ENCODE results near the gene ZNRD2.

ZNRD2 gene

DNA sequence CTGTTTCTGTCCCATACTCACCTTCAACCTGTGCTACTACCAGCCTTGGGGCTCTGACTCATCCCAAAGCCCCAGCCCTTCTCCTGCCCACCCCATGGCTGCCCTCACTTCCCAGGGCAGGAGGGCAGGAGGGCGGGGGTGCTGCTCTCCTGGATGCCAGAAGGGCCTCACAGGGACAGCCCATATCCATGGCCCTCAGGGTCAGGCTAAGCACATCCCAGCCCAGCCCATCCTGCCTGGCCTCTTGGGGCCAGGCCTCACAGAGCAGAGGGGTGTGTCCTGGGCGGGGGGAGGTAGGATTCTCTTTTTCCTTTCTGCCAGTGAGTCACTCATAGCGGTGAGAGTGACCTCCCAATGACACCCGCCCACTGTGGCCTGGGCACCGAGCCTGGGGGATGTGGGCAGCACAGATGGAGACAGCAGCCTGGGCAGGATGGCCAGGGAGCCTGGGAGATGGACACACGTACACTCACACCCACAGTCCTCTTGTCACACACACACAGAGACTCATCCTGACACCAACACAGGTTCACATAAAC, 14.5 kb upstream of the ZNRD2 start:
- DNase-seq (ENCODE audit: low spot score), result no peak

DNA sequence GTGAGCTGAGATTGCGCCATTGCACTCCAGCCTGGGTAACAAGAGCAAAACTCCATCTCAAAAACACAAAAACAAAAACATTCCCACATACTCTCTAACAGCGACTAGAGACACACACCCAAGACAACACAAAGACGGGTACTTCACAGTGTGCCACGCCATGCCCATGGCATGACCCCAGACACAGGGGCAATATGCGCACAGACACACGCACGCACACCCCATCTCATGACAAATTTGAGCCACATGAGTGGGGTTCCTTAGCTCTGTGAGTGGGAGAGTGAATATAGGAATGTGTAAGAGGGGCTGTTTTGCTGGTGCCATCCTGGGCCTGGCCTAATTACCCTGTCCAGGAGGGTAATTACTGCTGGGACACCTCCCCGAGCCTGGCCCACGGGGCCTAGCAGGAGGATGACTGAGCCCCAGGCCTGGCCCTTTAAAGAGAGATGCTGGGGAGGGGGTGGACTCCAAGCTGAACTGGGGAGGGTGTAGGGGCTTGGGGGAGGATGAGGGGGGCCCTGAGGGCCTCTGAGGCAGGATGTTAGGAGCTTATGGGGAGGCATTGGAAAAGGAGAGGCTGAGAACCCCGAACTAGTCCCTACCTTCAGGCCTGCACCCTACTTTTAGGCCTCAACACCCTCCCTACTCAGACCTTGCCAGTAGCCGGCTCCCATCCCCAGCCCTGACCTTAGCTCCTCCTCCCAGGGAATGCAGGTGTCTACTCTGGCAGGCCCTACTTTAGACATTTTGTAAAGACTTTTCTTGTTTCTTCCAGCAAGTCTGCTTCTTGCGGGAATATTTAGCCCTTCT, 13.6 kb upstream of the ZNRD2 start:
- no peak for DNase-seq (ENCODE audit: low spot score)

DNA sequence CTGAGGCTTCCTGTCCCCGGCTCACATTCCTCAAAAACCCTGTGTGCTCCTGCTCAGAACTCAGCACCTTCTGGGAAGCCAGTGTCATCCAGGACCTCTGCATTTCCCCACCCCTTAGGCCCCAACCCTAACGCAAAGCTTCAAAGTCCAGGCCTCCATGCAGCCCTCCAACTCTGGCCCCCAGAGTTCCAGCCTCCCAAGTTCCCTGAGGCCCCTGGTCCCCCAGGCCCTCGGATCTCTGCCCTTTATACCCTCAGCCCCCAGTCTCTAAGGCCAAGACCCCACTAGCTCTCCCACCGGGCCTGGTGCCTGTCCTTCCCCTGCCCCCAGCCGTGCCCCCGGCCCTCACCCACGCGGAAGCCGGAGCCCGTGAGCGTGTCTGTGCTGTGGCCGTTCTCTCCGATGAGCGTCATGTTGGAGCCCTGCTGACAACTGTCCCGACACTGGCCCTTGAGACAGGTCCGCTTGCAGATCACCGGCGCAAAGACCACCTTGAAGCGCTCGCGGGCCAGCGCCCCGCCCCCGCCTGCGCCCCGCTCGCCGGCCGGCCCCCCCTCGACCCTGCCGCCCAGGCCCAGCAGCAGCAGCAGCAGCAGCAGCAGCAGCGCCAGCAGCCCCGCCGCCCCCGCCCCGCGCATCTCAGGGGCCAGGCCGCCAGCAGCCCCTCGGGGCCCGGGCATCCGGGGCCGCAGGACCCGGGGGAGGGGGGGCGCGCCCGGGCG, 12.8 kb upstream of the ZNRD2 start:
- no peak for DNase-seq (ENCODE audit: low spot score)

DNA sequence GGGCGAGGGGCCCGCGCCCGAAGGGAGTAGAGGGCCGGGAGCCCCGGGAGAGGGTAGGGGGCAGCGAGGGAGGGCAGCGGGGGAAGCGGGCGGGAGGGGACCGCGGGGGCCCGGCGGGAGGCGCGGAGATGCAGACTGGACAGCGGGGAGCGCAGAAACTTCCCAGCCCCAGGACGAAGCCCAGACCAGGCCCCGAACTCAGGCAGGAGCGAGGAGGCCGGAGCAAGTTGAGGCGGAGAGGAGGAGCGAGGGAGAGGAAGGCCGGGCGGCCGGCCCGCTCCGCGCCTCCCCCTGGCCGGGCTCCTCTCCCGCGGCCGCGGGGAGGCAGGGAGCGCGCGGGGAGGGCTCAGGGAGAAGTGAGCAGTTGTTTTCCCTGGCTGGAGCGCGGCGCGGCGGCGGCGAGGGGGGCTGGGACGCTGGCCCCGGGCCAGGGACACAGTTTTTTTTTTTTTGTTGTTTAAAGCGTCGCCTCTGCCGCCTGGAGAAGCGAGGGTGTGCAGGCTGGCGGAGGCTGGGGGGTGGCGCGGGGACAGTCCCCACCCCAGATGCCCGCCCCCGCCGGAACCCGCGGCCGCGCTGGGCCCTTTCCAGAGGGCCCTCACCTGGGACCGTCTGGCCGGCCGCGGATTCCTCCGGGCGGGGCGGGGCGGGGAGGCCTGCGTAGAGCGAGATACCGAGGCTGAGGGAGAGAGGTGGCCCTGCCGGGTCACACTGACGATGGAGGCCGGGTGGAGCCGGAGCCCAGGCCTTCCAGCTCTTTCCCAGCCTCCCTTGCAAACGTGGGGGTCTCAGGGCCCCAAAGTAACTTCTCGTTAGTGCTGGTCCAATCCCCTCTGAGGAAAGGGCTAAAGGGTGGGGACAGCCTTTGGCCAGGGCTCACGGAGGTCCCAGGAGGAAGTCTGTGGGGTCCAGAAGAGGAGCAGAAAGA, 12.0 kb upstream of the ZNRD2 start, which contains the start of gene LTBP3:
Gene LTBP3 (minus strand): TSS at position 358 of the 928 bp plus-strand sequence. CDS start 400 bp downstream, outside the sequence.
- DNase-seq (ENCODE audit: low spot score), result peak; percentile 37

DNA sequence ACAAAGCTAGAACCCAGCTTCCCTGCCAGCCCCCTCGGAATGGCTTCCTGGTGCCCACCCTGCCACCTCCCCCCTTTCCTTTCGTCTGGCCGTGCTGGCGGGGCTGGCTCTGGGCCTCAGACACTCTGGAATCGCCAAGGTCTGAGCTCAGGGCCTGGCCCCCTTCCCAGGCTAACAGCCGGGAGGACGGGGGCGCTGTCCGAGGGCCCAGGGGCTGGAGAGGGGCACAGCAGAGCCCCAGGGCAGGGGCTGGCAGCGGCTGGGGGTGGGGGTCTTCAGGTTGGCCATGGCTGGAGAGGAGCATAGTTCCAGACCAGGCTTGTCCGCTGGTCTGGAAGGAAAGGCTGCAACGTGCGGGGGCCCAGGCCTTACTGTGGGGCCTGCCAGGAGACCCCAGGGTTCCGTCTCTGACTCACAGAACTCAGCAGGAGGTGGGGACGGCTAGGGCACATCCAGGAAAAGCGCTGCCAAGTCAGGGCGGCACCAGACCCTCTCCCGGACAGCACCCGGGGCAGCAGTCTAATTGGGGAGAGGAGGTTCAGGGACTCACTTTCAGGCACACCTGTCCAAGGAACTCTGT, 11.3 kb upstream of the ZNRD2 start:
- no peak for DNase-seq (ENCODE audit: low spot score)

DNA sequence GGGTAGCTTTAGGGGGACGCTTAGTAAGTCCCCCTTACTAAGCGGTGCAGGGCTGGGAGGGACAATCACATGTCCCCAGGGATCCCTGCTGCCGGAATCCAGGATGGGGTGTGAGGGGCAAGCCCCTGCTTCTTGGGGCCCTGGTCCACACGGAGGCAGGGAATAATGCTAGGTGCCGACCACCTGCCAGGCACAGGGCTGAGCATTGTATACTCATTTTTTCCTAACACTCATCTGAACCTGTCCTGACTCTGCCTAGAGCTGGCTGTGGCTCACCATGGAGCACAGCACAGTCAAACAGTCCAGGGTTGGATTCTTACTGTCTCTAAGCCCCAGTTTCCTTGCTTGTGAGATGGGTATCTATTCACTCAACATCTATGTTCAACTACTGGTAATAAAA, 10.7 kb upstream of the ZNRD2 start:
- no peak for DNase-seq (ENCODE audit: low spot score)

DNA sequence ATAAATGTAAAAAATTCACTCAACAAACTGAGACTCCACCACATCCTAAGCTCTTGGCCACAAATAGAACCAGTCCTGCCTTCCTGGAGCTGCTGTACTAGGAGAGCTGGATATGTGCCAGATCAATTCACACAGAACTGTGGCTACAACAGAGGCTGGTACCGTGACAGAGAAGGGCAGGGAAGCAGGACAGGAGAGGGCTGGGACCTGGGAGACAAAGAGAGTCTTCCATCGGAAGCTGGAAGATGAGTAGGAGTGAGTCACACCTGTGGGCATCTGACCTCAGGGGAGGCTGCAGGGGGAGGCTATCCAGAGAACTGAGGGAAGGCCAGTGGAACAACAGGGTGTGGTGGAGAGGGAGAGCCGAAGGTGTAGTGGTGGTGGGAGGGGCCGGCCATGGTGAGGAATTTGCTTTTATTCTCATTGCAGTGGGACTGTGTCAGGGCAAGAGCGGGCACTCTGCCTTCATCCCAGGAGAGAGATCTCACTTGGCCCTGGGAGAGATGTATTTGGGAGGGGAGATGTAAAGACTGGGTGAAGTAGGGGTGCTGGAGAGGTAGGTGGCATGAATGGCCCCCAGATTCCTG, 10.2 kb upstream of the ZNRD2 start:
- no peak for DNase-seq (ENCODE audit: low spot score)

DNA sequence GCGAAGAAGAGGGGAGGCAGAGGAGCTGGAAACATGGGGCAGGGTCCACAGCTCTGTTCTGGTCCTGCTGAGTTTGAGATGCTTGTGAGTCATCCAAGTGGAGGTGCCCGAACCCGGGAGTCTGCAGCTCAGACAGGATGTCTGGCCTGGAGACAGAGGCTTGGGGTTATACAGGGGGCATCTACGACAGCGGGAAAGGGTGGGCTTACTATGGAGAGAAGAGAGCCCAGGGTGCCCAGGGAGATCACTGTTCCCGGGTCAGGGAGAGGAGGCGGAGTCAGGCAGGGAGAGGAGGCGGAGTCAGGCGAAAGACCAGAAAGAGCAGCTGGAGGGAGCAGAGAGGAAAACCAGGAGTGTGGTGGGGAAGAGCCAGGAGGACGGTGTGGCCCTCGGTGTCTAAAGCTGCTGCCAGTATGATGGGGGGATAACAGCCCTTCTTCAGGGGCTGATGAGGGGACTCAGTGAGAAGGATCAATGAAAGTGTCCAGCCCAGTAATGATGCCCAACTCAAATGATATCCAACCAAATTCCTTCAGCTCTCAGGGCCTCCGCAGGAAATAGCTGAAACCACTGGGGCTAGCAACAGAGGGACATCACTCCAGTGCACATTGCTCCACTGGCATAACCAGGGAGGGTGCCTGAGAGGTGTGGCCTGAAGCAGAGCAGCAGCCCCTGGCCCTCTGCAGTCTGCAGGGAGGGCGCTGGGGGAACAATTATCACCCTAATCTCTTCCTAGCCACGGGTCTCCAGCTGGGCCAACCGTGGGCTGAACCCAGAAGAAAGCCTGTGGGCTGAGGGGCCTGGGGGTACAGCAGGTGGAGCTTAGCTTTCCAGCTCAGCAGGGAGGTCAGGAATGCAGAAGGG, 9.5 kb upstream of the ZNRD2 start:
- DNase-seq (ENCODE audit: low spot score), result no peak

DNA sequence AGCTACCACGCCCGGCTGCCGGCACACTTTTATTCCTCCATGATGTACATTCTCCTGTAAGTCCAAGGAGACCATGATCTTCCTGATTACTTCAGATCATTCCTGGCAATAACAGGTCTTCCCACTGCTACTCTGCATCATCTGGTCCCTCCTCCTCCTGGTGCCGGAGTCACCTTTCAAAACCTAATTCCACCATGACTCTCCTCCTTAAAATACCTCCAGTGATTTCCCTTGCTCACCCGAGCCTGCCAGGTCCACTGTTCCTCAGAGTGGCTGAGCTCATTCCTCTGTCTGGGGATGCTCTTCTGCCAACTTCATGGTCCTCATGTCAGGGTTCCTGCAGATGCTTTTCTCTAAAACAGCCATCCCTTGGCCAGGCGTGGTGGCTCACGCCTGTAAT, 8.3 kb upstream of the ZNRD2 start:
- no peak for DNase-seq (ENCODE audit: low spot score)

DNA sequence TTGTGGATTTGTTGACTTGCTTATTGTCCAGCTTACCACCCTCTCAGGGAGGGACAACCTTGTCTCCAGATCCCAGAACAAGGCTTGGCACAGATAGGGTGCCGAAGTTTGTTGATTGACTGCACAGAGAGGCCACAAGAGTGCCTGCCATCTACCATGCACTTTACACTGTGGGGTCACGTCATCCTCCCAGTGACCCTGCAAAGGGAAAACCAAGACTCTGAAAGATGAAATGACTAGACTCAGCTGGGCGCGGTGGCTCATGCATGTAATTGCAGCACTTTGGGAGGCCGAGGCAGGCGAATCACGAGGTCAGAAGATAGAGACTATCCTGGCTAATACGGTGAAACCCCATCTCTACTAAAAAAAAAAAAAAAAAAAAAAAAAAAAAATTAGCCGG, 7.5 kb upstream of the ZNRD2 start:
- DNase-seq (ENCODE audit: low spot score), result no peak

DNA sequence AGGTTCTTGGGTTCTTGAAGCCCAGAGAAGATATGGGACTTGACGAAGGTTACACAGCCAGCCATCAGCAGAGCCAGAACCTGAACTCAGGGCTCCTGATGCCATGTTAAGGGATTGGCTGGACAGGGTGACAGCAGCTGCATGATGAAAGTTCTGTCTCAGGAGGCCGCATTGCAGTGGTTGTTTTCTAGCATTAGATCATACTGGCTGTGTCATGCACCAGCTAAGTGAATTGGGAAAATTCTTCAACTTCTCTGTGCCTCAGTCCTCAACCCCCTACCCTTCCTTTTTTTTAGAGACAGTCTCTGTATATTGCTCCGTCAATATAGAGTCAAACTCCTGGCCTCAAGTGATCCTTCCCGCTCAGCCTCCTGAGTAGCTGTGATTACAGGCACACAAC, 6.7 kb upstream of the ZNRD2 start:
- DNase-seq (ENCODE audit: low spot score), result no peak

DNA sequence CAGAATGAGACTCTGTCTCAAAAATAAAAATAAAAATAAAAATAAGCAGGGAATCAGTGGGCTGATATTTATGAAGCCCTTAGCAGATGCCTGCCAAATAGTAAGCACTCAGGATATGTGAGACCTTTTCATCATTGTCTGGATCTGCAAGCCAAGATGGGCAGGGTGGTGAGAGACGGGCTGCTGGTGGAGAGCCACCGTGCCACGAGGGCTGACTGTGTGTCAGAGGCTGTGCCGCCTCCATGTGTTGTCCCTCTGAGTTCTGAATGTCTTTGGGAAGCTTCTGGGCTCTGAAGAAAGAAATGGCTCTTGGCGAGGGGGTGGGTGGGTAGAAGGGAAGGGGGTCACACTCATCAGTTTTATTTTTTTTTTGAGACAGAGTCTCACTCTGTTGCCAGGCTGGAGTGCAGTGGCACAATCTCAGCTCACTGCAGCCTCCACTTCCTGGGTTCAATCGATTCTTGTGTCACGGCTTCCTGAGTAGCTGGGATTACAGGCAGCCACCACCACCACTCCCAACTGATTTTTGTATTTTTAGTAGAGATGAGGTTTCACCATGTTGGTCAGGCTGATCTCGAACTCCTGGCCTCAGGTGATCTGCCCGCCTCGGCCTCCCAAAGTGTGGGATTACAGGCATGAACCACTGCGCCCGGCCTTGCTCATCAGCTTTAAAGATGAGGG, 5.3 kb upstream of the ZNRD2 start:
- DNase-seq (ENCODE audit: low spot score), result peak; percentile 56

DNA sequence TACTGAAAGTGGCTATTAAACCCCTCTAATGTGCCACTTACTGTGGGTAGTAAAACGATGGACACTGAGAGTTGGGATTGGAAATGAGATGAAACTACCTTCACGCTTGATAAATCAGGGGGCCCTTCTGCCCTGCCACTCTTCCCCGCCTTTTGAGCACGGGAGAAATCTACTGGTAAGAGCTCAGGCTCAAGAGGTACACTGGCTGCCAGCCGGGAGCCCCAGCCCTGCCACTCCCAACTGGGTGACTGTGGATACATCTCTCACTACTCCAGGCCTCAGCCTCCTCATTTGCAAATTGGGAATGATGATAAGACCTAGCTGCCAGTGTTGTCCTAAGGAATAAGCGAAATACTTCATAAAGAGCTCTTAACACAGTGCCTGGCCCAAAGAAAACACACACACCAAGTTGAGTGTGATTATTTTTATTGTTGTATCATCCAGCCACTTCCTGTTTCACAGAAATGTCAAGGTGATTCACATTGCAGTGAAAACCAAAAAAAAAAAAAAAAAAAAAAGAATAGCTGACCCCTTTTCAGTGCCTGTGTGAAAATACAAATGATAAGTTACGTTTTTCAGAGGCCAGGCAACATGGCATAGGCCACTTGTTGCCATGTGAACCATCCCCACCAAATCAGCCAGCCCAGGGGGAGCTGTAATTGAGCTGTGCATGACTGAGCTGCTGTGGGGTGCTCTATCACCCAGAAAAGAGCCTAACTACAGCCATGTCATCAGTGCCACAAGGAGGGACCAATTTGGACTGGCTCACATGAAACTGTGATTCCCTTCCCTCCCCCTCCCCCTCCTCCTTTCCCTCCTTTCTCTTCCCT, 4.4 kb upstream of the ZNRD2 start:
- peak; percentile 86 for DNase-seq (ENCODE audit: low spot score)

DNA sequence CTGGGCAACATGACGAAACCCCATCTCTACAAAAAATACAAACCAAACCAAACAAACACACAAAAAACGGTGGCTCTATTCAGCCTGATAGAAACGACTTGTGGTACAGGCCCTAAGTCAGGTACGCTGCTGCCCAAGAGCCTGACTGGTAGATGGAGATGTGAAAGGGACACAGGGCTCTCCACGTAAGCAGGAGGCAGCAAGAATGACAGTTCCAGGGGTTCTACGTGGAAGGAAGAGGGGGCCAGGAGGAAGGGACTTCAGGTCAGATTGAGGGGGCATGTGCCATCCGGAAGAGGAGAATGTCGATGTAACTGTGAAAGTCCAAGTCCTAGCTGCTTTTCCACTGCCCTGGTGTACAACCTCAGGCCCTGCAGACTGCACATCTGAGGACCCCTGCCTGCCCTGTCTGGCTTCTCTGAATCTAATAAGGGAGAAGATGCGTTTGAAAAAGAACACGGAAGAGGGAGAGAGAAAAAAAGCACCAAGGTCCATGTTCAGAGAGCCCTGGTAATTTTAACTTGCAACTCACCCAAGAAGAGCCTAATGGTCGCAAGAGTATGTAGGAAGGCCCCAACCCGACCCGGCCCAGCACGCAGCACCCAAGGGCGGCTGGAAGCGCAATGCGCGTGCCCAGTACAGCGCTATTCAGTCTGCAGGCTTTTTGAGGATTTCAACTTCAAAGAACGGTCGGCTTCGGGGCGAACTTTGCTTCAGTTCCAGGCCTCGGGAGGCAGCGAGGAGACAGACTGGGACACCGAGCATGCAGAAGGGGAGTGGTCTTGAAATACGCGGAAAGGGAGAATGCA, 909 bp upstream of the ZNRD2 start:
- DNase-seq (ENCODE audit: low spot score), result no peak

DNA sequence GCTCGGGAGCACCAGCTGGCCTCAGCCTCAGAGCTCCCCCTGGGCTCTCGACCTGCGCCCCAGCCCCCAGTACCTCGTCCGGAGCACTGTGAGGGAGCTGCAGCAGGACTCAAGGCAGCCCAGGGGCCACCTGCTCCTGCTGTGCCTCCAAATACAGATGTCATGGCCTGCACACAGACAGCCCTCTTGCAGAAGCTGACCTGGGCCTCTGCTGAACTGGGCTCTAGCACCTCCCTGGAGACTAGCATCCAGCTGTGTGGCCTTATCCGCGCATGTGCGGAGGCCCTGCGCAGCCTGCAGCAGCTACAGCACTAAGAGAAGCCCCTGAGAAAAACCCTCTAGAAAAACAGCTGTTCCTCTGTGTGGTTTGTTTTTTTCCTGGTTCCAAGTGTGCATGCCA, 1.1 kb downstream of the ZNRD2 start:
- no peak for DNase-seq (ENCODE audit: low spot score)

DNA sequence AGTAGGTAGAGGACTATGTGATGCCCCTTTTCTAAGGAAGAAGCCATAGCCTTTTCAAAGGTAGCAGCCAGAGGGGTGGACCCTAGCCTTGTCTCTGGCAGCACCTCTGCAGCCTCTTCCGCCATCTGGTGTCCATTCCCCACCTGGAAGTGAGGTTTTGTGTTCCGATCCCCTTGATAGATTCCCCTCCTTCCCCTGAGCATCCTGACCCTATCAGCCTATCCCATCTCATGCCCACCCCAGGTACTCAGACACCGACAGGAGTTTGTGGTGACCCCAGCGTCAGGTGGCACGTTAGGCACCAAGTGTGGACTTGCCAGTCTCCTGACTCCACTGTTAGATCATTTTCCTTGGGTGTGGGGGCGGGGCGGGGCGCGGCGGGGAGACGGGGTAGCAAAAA, 1.7 kb downstream of the ZNRD2 start:
- DNase-seq (ENCODE audit: low spot score), result no peak

DNA sequence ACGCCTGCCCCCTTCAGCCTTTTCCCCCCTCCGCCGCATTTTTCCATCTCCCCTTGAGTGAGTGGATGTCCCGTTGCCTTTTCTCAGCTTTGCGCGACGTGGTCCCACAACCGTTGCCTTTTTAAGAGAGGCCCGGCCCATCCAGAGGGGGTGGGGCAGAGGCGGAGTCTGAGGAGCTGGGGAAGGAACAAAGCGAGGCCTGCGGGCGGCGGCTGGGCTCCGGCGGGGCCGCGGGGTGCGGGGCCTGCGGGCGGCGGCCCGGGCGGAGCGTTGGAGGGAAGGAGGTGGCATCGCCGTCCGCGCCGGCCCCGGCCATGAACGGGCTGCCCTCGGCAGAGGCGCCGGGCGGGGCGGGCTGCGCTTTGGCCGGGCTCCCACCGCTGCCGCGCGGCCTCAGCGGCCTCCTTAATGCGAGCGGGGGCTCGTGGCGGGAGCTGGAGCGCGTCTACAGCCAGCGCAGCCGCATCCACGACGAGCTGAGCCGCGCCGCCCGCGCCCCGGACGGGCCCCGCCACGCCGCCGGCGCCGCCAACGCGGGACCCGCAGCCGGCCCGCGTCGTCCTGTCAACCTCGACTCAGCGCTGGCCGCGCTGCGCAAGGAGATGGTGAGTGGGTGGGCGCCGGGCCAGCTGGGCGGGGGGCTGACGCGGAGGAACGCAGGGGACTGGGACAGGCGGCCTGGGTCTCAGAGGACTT, 2.2 kb downstream of the ZNRD2 start, which contains the start of gene FAM89B:
Gene FAM89B (plus strand): TSS at position 183 of the 696 bp plus-strand sequence. CDS start 132 bp downstream, at position 315.
- peak; percentile 88 for DNase-seq (ENCODE audit: low spot score)

All from CD4-positive, alpha-beta T cell treated with Interleukin-2 at 100 ng/mL for 4 hours (primary cell).